DMS79 (cell line): ENCODE results near the gene ZC3H7B.
"Not testable (repeated sequence)": the region's sequence is repeated elsewhere in the genome, so short reads cannot be mapped to it uniquely, and the experiment has no call there.

ENCODE experiments used
- DNase-seq: peaks from one replicate; lab custom pipeline; 2025; lab: John Stamatoyannopoulos, UW

The ZC3H7B gene

GRCh38 chr22:41286639-41287091 lies 14.7 kb upstream of the ZC3H7B start:
- no peak for DNase-seq

DNA sequence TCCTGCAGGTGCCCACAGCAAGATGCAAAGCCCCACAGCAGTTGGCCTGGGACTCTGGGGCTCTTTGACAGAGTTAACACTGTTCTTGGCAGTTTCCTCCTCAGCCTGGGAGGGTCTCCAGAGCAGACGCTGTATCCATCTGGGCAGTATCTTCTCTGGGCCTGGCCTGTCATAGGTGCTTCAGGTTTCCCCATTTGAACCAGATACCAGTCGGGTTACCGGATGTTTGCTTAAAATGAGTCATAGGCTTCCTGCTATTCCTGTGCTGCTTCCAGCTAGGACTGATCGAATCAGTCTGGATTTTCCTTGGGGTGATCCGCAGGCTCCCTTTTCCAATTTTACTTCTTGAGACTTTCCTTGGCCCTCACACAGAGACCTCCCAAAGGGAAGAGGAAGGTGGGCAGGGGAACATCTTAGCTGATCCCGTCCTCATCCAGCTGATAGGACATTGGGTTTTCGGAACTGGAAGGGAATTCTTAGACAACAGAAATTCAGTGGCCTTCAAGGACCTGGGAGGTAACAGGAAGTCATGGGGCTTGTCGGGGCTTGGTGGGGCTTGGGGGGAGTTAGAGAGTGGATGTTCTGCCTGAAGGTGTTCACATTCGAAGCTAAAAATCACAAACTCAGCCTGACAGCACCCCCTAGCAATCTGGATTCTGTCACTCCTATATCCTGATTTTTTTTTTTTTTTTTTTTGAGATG lies 12.9 kb upstream of the ZC3H7B start:
- DNase-seq = no peak

DNA sequence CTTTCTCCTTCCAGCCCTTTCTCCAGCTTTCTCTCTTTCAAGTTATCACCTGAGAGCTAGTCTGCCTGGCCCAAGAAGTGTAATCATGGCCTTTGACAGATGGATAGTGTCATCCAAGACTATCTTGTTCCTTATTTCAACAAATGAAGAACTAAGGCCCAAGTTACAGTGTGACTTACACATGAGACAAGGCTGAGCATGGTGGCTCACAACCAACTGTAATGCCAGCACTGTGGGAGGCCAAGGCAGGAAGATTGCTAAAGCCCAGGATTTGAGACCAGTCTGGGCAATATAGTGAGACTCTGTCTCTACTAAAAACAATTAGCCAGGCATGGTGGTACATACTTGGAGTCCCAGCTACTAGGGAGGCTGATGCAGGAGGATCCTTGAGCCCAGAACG lies 11.7 kb upstream of the ZC3H7B start:
- no peak for DNase-seq

GRCh38 chr22:41290262-41291221 lies 10.8 kb upstream of the ZC3H7B start:
- no peak for DNase-seq

DNA sequence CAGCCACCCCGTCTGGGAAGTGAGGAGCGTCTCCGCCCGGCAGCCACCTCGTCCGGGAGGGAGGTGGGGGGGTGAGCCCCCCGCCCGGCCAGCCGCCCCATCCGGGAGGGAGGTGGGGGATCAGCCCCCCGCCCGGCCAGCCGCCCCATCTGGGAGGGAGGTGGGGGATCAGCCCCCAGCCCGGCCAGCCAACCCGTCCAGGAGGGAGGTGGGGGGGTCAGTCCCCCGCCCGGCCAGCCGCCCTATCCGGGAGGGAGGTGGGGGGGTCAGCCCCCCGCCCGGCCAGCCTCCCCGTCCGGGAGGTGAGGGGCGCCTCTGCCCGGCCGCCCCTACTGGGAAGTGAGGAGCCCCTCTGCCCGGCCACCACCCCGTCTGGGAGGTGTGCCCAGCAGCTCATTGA lies 6.5 kb upstream of the ZC3H7B start:
- DNase-seq = not testable (repeated sequence)

- DNase-seq = no peak
Observed at GRCh38 chr22:41296826-41297667, 4.3 kb upstream of the ZC3H7B start.

GRCh38 chr22:41300661-41301060 lies 664 bp upstream of the ZC3H7B start:
- peak; percentile 21 for DNase-seq

DNA sequence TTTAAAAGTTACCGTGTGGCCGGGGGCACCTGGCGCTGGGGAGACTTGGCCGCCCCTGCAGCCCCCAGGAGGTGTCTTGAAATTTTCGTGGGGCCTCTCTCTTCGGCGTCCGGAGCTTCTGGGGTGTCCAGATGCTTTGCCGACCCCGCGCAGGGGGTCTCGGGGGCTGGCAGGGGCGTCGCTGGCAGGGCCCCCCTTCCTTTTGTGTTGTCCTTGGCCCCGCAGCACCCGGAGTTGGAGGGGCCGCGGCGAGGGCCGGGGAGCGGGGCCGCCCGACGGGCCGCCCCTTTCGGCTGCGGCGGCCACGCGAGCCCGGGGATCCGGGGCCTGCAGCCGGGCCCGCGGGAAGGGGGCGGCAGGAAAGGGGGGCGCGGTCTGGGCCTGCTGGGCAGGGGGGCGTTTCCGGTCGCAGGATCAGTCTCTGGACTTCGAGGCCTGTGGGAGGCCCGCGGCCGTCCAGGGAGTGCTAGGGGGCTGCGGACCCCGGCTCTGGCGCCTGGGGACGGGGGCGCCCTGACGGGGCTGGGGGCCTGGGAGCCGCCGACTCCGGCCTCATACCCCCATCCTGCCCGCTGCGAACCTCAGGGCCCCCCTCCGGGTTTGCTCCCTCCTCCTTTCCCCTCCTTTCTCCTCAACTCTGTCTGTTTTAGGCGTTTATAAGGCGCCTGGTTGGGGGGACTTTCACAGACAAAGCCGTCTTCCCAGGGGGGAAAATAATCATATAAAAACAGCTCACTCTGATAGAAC lies 869 bp downstream of the ZC3H7B start:
- DNase-seq = no peak

DNA sequence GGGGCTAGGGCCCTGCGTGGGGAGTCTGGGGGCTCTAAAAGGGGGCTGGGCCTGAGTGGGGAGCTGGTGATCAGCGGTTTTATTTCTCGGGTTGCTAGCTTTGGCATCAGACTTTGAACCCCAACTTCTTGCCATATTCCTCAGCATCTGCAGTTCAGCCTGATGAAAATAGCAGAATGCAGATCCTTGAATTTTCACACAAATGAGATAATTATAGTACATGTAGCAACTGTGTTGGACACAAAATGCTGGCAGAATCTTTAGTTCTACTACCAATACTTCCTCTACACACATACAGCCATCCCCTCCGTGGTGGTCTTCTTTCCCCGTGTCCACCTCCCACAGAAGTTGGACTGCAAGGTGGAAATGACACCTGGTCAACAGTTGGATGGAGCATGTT lies 1.5 kb downstream of the ZC3H7B start:
- no peak for DNase-seq

GRCh38 chr22:41305646-41306045 lies 4.3 kb downstream of the ZC3H7B start:
- DNase-seq = no peak

DNA sequence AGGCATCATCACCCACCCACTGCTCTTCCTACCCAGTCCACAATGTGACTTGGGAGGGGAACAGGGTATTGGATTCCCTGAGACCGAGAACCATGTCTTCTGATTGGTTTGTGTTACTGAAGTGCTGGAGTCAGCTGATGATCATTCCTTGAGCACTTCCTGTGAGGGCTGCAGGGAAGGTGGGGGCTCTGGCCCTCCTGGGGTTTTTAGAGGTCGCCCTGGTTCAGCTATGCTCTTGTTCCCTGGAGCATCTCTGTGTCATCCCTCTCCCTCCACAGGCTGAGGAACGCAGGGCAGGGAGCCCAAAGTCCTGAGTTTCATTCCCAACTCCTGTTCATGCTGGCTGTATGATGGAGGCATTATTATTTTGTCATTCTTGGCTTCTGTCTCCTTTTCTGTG lies 6.7 kb downstream of the ZC3H7B start:
- no peak for DNase-seq

DNA sequence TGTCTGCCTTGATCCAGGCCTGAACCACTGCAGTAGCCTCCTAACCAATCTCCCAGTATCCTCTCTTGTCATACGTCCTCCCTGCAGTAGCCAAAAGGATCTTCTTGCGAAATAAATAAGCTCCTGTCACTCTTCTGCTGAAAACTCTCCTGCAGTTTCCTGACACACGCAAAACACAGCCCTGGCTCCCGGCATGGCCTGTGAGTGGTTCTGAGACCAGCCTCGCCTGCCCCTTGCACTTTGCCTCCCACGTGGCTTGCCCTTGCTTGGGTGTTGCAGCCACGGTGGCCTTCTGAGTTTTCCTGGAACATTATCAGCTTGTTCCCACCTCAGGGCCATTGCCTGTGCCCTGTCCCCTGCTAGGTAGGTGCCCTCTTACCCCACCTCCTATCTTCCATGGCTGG lies 7.2 kb downstream of the ZC3H7B start:
- no peak for DNase-seq

DNA sequence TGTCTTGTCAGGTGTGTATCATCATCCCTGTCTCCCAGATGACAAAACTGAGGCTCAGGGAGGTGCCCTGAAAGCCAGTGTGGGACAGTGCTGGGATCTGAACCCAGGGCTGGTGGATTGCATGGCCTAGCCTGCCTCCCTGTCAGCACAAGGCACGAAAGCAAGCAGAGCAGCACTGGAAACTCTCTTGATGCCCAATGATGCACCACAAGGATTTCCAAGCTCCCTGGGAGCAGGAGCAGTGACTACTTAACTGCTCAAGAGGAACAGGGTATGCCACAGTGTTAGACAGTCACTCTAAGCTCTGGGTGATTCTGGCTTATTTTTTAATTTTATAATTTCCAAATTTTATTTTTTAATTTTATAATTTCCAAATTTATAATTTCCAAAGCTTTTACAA lies 9.0 kb downstream of the ZC3H7B start:
- no peak for DNase-seq

DNA sequence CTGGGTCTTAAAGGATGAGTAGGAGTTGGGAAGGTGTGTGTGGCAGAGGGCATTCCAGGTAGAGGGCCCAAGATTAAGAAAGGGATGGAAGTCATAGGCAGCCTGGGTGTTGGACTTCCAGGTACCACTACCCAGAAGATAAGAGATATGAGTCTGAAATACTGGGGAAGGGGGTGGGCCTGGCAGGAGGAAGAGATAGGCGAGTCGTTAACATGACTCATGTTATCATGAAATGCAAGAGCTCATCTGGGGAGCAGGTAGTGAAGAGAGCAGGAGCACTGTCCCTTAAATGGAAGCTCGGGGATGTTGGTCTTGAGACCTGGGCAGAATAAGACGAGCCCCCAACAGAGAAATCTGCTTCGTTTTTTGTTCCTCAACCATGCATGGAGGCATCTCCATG lies 10.2 kb downstream of the ZC3H7B start:
- DNase-seq = no peak

DNA sequence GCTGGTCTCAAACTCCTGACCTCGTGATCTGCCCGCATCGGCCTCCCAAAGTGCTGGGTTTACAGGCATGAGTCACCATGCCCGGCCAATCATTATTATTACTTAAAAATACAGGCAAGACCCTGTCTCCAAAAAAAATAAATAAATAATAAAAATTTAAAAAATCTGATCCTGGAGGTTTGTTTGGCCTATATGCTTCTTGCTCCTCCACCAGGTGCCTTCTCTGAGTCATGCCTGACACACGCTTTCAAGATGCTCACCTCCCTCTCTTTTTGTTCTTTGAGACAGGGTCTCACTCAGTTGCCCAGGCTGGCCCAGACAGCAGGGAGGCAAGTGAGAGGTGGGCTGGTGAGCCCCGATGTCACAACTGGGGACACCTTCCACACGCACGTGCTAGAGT lies 13.5 kb downstream of the ZC3H7B start:
- no peak for DNase-seq

DNA sequence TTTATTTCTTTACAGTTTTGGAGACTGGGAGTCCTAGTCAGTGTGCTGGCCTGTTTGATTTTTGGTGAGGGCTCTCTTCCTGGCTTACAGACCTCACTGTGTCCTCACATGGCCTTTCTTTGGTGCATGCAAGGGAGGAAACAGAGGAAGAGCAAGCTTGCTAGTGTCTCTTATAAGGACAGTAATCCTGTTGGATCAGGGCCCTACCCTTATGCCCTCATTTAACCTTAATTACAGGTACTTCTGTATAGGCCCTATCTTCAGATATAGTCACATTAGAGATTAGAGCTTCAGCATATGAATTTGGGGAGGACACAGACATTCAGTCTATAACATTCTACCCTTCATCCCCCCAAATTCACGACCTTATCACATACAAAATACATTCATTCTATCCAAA lies 14.3 kb downstream of the ZC3H7B start:
- no peak for DNase-seq

DNA sequence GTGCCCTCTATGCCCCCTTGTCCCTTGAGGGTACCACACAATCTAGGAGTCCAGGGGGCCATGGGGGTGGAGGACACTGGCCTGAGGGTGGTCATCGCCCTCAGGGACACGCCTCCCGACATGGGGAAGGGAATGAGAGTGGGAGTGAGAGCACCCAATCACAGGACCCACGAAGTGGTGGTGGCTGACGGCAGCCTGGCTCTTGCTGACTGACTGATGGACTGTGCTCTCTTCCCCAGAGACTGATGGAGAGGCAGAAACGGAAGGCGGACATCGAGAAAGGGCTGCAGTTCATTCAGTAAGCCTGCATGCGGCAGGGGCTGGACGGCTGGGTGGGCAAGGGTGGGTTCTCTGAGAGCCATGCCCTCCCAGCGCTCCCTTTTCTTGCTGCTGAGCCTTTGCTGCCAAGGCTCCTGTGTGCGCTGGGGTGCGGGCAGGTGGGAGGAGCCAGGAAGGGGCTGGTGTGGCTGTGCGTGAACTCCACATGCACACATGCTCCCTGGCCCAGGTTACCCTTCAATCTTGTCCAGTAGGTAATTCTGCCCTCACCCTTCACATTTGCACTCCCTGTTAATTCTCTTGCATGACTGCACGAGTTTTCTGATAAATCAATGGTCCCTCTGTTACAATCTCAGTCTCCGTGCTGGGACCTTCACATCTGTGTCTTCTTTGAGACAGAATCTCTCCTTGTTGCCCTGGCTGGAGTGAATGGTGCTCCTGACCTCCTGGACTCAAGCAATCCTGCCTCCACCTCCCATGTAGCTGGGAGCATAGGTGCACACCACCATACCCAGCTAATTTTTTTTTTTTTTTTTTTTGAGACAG lies 19.3 kb downstream of the ZC3H7B start:
- DNase-seq = no peak

- no peak for DNase-seq
Observed at GRCh38 chr22:41324821-41325528, 23.6 kb downstream of the ZC3H7B start.

DNA sequence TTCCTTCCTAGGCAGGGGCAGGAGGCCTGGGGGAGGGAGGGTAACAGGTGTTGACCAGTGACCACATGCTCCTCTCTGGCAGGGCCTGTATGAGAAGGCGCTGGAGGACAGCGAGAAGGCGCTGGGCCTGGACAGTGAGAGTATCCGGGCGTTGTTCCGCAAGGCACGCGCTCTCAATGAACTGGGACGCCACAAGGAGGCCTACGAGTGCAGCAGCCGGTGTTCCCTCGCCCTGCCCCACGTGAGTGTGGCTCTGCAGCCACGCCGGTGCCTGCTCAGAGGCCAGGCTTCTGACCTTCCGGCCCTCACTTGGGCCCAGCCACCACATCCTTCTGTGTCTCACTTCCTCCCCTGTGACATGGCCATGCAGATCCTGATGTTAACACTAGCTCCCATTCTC lies 25.8 kb downstream of the ZC3H7B start:
- DNase-seq = no peak

GRCh38 chr22:41330169-41330568 lies 28.8 kb downstream of the ZC3H7B start:
- no peak for DNase-seq
